Lower leg skin (tissue), 4 donors: ENCODE results near the gene WDR74. TPM values are rescaled to one million over a fixed set of nuclear protein-coding genes. Genes with fewer than 3 reads are reported as not detected.
"Not testable (repeated sequence)": the region's sequence is repeated elsewhere in the genome, so short reads cannot be mapped to it uniquely, and the experiment has no call there.

ENCODE experiments used
- DNase-seq, 2 donors: peaks; one replicate each; pipeline ENCODE4 v3.0.0-alpha.2; 2019; ENCODE audit warnings: low spot score in 2 of 2
- H3K4me3 ChIP-seq: fragments of 200-600 bp; sonication (generic); 2 replicates; pipeline ENCODE4 v1.5.1; 2017; ENCODE audit warnings: mild to moderate bottlenecking, low read depth; ENCODE audit not compliant: poor library complexity, severe bottlenecking
- POLR2A ChIP-seq, 2 donors: fragments of 450-650 bp; IDR thresholded peaks; one replicate each; pipeline ENCODE4 v1.6.1; 2016 to 2017; ENCODE audit warnings: antibody characterized with exemption in 2 of 2, mild to moderate bottlenecking in 1 of 2, moderate library complexity in 1 of 2
- WGBS, 2 donors: methylation state at CpG; one replicate each; pipeline ENCODE4 v1.1.5; 2018; 5-methylcytosine and 5-hydroxymethylcytosine counted together
- intact Hi-C: fragments of 100-400 bp; cut with DNase I; formaldehyde crosslinking; loops from one replicate; pipeline ENCODE4 v1.15.0; 2023; ENCODE audit warnings: low total_unique reads
- total RNA-seq, 4 donors: library from RNA; depleted of rRNA; stranded (reverse); fragments of >200 nt; gene quantifications; one replicate each; pipeline ENCODE4 v1.1.0, GENCODE V29; 2016
- TF ChIP-seq, protein P1 (sequence below), 3 donors: fragments of 450-650 bp; IDR thresholded peaks; one replicate each; pipeline ENCODE4 v1.5.1; 2016; ENCODE audit warnings: antibody characterized with exemption in 3 of 3, mild to moderate bottlenecking in 3 of 3, moderate library complexity in 2 of 3

Gene WDR74
- total RNA-seq, 4 donors from 2014 or later: 49.7 to 93.8 (median 64.3) TPM

GRCh38 chr11:62835336-62835735 is 4.1 kb downstream of the WDR74 start:
- intact Hi-C loops: no loop called here
- no peak overlapping the region for H3K4me3 ChIP-seq
- no peak for TF ChIP-seq POLR2A (IDR thresholded peaks at IDR 0.05)
- TF ChIP-seq, protein P1, sequence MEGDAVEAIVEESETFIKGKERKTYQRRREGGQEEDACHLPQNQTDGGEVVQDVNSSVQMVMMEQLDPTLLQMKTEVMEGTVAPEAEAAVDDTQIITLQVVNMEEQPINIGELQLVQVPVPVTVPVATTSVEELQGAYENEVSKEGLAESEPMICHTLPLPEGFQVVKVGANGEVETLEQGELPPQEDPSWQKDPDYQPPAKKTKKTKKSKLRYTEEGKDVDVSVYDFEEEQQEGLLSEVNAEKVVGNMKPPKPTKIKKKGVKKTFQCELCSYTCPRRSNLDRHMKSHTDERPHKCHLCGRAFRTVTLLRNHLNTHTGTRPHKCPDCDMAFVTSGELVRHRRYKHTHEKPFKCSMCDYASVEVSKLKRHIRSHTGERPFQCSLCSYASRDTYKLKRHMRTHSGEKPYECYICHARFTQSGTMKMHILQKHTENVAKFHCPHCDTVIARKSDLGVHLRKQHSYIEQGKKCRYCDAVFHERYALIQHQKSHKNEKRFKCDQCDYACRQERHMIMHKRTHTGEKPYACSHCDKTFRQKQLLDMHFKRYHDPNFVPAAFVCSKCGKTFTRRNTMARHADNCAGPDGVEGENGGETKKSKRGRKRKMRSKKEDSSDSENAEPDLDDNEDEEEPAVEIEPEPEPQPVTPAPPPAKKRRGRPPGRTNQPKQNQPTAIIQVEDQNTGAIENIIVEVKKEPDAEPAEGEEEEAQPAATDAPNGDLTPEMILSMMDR (IDR thresholded peaks at IDR 0.05): no peak
- WGBS, 2 donors: 81 to 89% methylated on average over 8 of the region's 8 CpGs
- DNase-seq: no peak

DNA sequence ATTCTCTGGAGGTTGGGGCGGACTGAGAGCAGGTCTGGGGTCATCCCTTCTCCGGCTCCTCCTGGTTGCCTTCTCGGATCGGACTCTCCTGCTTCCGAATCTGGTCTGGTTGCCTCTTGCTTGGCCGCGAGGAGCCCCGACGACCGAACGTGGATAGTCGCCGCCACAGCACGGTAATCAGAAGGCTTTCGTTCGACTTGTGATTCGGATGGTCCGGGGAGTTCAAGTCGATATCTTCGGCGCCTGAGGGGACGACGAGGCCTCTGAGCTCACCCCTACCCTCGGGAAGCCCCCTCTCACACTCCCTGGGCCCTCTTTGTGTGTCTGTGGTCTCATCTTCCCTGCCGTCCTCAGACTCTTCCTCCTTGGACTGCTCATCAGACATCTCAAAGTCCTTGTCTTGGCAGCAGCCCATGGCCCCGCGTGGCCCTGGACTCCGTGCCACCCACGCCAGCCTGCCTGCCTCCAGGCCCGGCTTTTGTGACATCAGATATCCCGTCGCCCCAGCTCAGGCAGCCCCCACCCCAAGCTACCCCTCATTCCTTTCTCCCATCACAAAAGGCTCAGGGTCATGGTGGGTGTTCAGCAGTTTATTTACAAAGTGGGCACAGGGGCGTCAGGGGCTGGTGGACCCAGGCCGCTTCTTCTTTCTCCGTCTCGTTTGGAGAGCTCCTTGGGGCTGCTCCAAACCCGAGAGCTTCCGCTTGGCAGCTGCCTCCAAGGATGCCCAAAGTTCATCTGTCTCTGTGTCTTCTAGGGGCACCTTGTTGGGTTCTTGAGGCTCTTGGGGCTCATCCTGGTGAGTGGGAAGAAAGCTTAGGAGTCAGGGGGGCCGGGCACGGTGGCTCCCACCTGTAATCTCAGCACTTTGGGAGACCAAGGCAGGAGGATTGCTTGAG is 6.8 kb downstream of the WDR74 start, which contains the start of gene TEX54:
TSS of gene TEX54 (minus strand) at position 506 of the 899 bp plus-strand sequence.
- intact Hi-C loops: no loop called here
- TF ChIP-seq, protein P1 (IDR thresholded peaks at IDR 0.05): no peak
- TF ChIP-seq POLR2A (IDR thresholded peaks at IDR 0.05): no peak
- H3K4me3 ChIP-seq: peak within 1 kb of the TSS; percentile 88
- 6 to 7% methylated on average over 40 of the region's 40 CpGs for WGBS, 2 donors
- DNase-seq: peak; percentile 34 to 92

- WGBS, 2 donors: 0% methylated on average over 49 to 61 of the region's 65 CpGs
- peak in 1 of 2 donors; percentile 50 for TF ChIP-seq POLR2A (IDR thresholded peaks at IDR 0.05)
- TF ChIP-seq, protein P1 (IDR thresholded peaks at IDR 0.05): no peak
- peak within 1 kb of the TSS; percentile 88 for H3K4me3 ChIP-seq
- DNase-seq: peak; percentile 100
- intact Hi-C loops: no loop called here
Measured at GRCh38 chr11:62831520-62832335, 7.7 kb downstream of the WDR74 start, which contains the start of gene STX5. STX5 (minus strand) TSS chr11:62832051; CDS start chr11:62831243, 808 bp downstream.

DNA sequence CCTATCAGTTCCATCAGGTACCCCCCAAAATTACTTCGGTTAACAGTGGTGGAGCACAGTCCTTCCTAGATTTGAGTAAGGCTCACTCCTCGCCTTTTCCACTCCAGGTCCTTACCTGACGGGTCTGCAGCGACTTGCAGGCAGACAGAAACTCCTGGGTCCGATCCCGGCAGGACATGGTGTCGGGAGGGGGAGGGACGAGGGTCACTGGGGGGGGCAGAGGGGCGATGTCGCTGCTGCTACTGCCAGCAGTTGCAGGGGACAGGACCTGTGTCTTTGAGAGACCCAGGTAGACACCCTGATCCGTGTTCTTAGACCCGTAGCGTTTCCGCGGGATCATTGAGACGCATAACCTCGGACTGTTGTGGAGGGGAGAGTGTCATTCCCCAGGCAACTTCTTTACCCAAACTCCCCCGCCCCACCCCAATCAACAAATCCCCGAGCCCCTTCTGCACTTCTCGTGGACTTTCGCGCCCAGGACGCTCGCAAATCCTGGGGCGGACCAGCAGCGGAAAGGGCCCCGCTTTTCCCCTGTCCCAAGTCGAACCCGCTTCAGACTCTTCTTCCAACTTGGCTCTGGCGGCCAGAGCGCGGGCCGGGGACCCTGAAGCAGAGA is 8.4 kb downstream of the WDR74 start:
- 0% methylated on average over 33 of the region's 33 CpGs for WGBS, 2 donors
- TF ChIP-seq POLR2A (IDR thresholded peaks at IDR 0.05): no peak
- TF ChIP-seq, protein P1 (IDR thresholded peaks at IDR 0.05): no peak
- H3K4me3 ChIP-seq: peak overlapping the region; percentile 88
- DNase-seq: no peak
- intact Hi-C loops: no loop called here

- 92 to 97% methylated on average over 8 of the region's 8 CpGs for WGBS, 2 donors
- H3K4me3 ChIP-seq, intact Hi-C loops, DNase-seq: not testable (repeated sequence)
Measured at GRCh38 chr11:62828130-62828529, 11.3 kb downstream of the WDR74 start.
